A673 (cell line): ENCODE measurements around the gene KAZN. TPM values are rescaled to one million over a fixed set of nuclear protein-coding genes. Genes with fewer than 3 reads are reported as not detected.

ENCODE experiments used
- BruUV-seq: library from RNA; stranded (reverse); fragments of 400-500 nt; replicated peaks from 2 replicates; lab custom pipeline; 2021; lab: Mats Ljungman, UMichigan
- CTCF ChIA-PET: fragments of 300-600 bp; sonication (Branson Sonifier 250); formaldehyde crosslinking; loops from one replicate; lab custom pipeline; 2022; ENCODE audit warnings: antibody characterized with exemption; lab: Charles Lee
- POLR2A ChIA-PET: fragments of 300-600 bp; sonication (Branson Sonifier 250); formaldehyde crosslinking; loops from one replicate; lab custom pipeline; 2022; ENCODE audit warnings: antibody characterized with exemption; ENCODE audit not compliant: low non-redundant PET; lab: Charles Lee
- DNase-seq: peaks from one replicate; pipeline ENCODE4 v3.0.0-alpha.2; 2015; ENCODE audit warnings: low spot score
- H3K27ac ChIP-seq: fragments of 200-600 bp; sonication (generic); 2 replicates; pipeline ENCODE4 v1.5.1; 2016; ENCODE audit warnings: mixed run types, low read depth, mild to moderate bottlenecking, mixed read lengths, antibody characterized with exemption, low read length; ENCODE audit not compliant: poor library complexity, severe bottlenecking
- H3K27me3 ChIP-seq: fragments of 200-600 bp; sonication (generic); replicated peaks from 2 replicates; pipeline ENCODE4 v1.6.1; 2017; ENCODE audit warnings: mixed run types, low read depth, mild to moderate bottlenecking, mixed read lengths, antibody characterized with exemption, low read length; ENCODE audit not compliant: insufficient read depth, poor library complexity
- H3K36me3 ChIP-seq: fragments of 200-600 bp; sonication (generic); 2 replicates; pipeline ENCODE4 v1.6.1; 2016; ENCODE audit warnings: mixed run types, mild to moderate bottlenecking, mixed read lengths, antibody characterized with exemption, low read length; ENCODE audit not compliant: insufficient read depth, poor library complexity, severe bottlenecking
- H3K4me1 ChIP-seq: fragments of 200-600 bp; sonication (generic); 2 replicates; pipeline ENCODE4 v1.6.1; 2017; ENCODE audit warnings: mixed run types, mild to moderate bottlenecking, mixed read lengths, antibody characterized with exemption, low read length; ENCODE audit not compliant: insufficient read depth, poor library complexity, severe bottlenecking
- H3K4me3 ChIP-seq: fragments of 200-600 bp; sonication (generic); 2 replicates; pipeline ENCODE4 v1.5.1; 2016; ENCODE audit warnings: low read depth, mixed run types, mild to moderate bottlenecking, mixed read lengths, low read length; ENCODE audit not compliant: poor library complexity, severe bottlenecking
- H3K9me3 ChIP-seq: fragments of 200-600 bp; sonication (generic); 2 replicates; pipeline ENCODE4 v1.6.1; 2016; ENCODE audit warnings: mixed run types, low read depth, mild to moderate bottlenecking, mixed read lengths, antibody characterized with exemption, low read length; ENCODE audit not compliant: poor library complexity, severe bottlenecking
- CTCF ChIP-seq: fragments of 300-800, 200-600 bp; sonication (generic); conservative IDR thresholded peaks from 2 replicates; pipeline ENCODE4 v1.5.1; 2017; ENCODE audit warnings: low read depth, mild to moderate bottlenecking, antibody characterized with exemption, low read length, moderate library complexity, mixed read lengths
- EZH2 ChIP-seq: fragments of 200-600 bp; sonication (generic); IDR thresholded peaks from 2 replicates; pipeline ENCODE4 v1.6.1; 2017; ENCODE audit warnings: borderline replicate concordance, low read depth, mild to moderate bottlenecking, mixed read lengths, antibody characterized with exemption, low read length; ENCODE audit not compliant: poor library complexity, severe bottlenecking
- intact Hi-C: fragments of 100-400 bp; cut with micrococcal nuclease; formaldehyde crosslinking; loops from one replicate; pipeline ENCODE4 v1.10.0; 2022; ENCODE audit not compliant: unreplicated experiment
- total RNA-seq: library from RNA; stranded (reverse); gene quantifications from 2 replicates; pipeline ENCODE4 v1.2.3, GENCODE V29; 2021

Gene KAZN
- total RNA-seq, 1 experiment from 2014 or later: 8.0 TPM

GRCh38 chr1:14841951-14842350 is 243.5 kb downstream of the KAZN start:
- DNase-seq: no peak
- Histone ChIP-seq H3K9me3 (peaks cover 14% of the 10 kb centered on the region), H3K4me3 (no peak overlapping the region), H3K4me1 (no peaks in the 10 kb centered on the region), H3K36me3 (no peaks in the 10 kb centered on the region), H3K27me3 (no peaks in the 10 kb centered on the region), H3K27ac (no peak overlapping the region)
- ChIA-PET CTCF (no interaction called here), POLR2A (no interaction called here)
- BruUV-seq: no TSS peak
- intact Hi-C loops: no loop called here
- TF ChIP-seq EZH2 (no peak), CTCF (no peak)

GRCh38 chr1:14842361-14842760 is 243.9 kb downstream of the KAZN start:
- H3K27ac ChIP-seq: no peak overlapping the region
- POLR2A ChIA-PET: no interaction called here

GRCh38 chr1:14842891-14843290 is 244.4 kb downstream of the KAZN start:
- CTCF ChIA-PET: no interaction called here
- DNase-seq: no peak
- H3K27ac ChIP-seq: no peak overlapping the region
- no peaks in the 10 kb centered on the region for H3K4me1 ChIP-seq
- TF ChIP-seq CTCF (no peak), EZH2 (no peak)
- H3K27me3 ChIP-seq: no peaks in the 10 kb centered on the region
- no peak overlapping the region for H3K4me3 ChIP-seq
- no TSS peak for BruUV-seq
- intact Hi-C loops: no loop called here
- no peaks in the 10 kb centered on the region for H3K36me3 ChIP-seq
- POLR2A ChIA-PET: no interaction called here
- peaks cover 14% of the 10 kb centered on the region for H3K9me3 ChIP-seq

More at GRCh38 chr1:14842361-14842760, 243.9 kb downstream of the KAZN start:
- H3K27me3 ChIP-seq: no peaks in the 10 kb centered on the region
- no peaks in the 10 kb centered on the region for H3K4me1 ChIP-seq
- H3K4me3 ChIP-seq: no peak overlapping the region
- H3K9me3 ChIP-seq: peaks cover 14% of the 10 kb centered on the region
- no peaks in the 10 kb centered on the region for H3K36me3 ChIP-seq
- DNase-seq: no peak
- TF ChIP-seq EZH2: no peak
- no peak for TF ChIP-seq CTCF
- CTCF ChIA-PET: no interaction called here
- no TSS peak for BruUV-seq
- intact Hi-C loops: no loop called here
